ENCODE measurements around the gene ZSCAN30. TPM values are rescaled to one million over a fixed set of nuclear protein-coding genes. Genes with fewer than 3 reads are reported as not detected.

Gene ZSCAN30
- total RNA-seq (2014; rRNA removed; shearing (Covaris generic)), result 5.1 and 7.4 TPM in 2 replicates

GRCh38 chr18:35290094-35290735 lies at the start of gene ZSCAN30:
TSS of gene ZSCAN30 (minus strand) at chr18:35290229. CDS start at chr18:35264352, 25,877 bp downstream.

GRCh38 chr18:35240664-35241447 lies 49.2 kb downstream of the ZSCAN30 start, which contains the start of gene ZNF397:
TSS of gene ZNF397 (plus strand) at chr18:35241034. CDS start at chr18:35242471, 1,437 bp downstream.

Other genes starting within 250 kb of the ZSCAN30 start
- gene MAPRE2, start 248.8 kb downstream of the ZSCAN30 start, total RNA-seq (2014; rRNA removed; shearing (Covaris generic)), result 12.7 and 21.1 TPM in 2 replicates
- 6.2 and 6.7 TPM in 2 replicates for gene ZNF397, start 49.2 kb downstream of the ZSCAN30 start, total RNA-seq (2014; rRNA removed; shearing (Covaris generic))
- gene ZNF24, start 54.2 kb upstream of the ZSCAN30 start, total RNA-seq (2014; rRNA removed; shearing (Covaris generic)), result 21.1 and 24.2 TPM in 2 replicates
- gene ZNF396, start 87.1 kb upstream of the ZSCAN30 start, total RNA-seq (2014; rRNA removed; shearing (Covaris generic)), result 0.72 and 1.4 TPM in 2 replicates
- gene INO80C, start 207.7 kb upstream of the ZSCAN30 start, total RNA-seq (2014; rRNA removed; shearing (Covaris generic)), result 5.6 and 9.5 TPM in 2 replicates

Measured in A375 (cell line).